ENCODE data around the gene ITSN1.

GRCh38 chr21:33860332-33860879 lies 218.1 kb downstream of the ITSN1 start:
- TF ChIP-seq CTCF (IDR thresholded peaks at IDR 0.05; ENCODE audit: low read depth, low read length, missing input control) (no peak), ZBTB33 (IDR thresholded peaks at IDR 0.05) (no peak), RAD21 (IDR thresholded peaks at IDR 0.05) (no peak)

Data from liver (tissue), 3 donors.